ENCODE results near the gene FHOD3. TPM values are rescaled to one million over a fixed set of nuclear protein-coding genes. Genes with fewer than 3 reads are reported as not detected.

The FHOD3 gene
- total and polyA plus RNA-seq, 2 donors (not counting 1 experiment from before 2014, with no cell fraction given), result not detected

GRCh38 chr18:36576339-36576738 is 278.8 kb downstream of the FHOD3 start:
- Histone ChIP-seq H3K9ac (ENCODE audit: low read length) (no peak overlapping the region), H3K27ac (ENCODE audit: low read length in 2 of 2) (no peak overlapping the region), H3K4me3 (ENCODE audit: control extremely low read depth in 1 of 5, extremely low read depth in 1 of 5, insufficient read depth in 1 of 5, low read depth in 2 of 5, low read length in 4 of 5) (no peak overlapping the region), H2AFZ (ENCODE audit: insufficient read depth, low read depth, low read length, poor library complexity, severe bottlenecking) (no peak overlapping the region), H4K20me1 (ENCODE audit: control insufficient read depth, insufficient read depth, low read length, poor library complexity, severe bottlenecking) (no peaks in the 10 kb centered on the region), H3K4me1 (ENCODE audit: control insufficient read depth in 2 of 2, insufficient read depth in 2 of 2, low read length in 2 of 2) (peaks cover 0 to 3% of the 10 kb centered on the region in 2 donors), H3K79me2 (ENCODE audit: control insufficient read depth, insufficient read depth, low read length) (no peaks in the 10 kb centered on the region), H3K9me3 (ENCODE audit: control extremely low read depth in 1 of 3, control insufficient read depth in 2 of 3, insufficient read depth in 1 of 3, low read length in 2 of 3) (peaks cover 0 to 8% (median 0%) of the 10 kb centered on the region in 3 donors), H3K27me3 (replicated peaks in 1 of 4; ENCODE audit: control extremely low read depth in 1 of 4, control insufficient read depth in 3 of 4, insufficient read depth in 4 of 4, low read length in 3 of 4) (no peaks in the 10 kb centered on the region), H3K4me2 (replicated peaks; ENCODE audit: low read depth, low read length, poor library complexity, severe bottlenecking) (no peak overlapping the region), H3K36me3 (replicated peaks in 1 of 2; ENCODE audit: control extremely low read depth in 1 of 2, control insufficient read depth in 1 of 2, extremely low read depth in 1 of 2, insufficient read depth in 2 of 2, low read length in 1 of 2) (no peaks in the 10 kb centered on the region)
- intact Hi-C loops (cut with micrococcal nuclease), result no loop called here
- WGBS (ENCODE audit: insufficient coverage), result no CpG with 5 or more reads among the region's 2 CpGs
- no peaks in the 10 kb centered on the region for H3K4me1 Mint-ChIP-seq
- H3K9me3 Mint-ChIP-seq (ENCODE audit: insufficient read depth), result no peaks in the 10 kb centered on the region
- H3K4me3 Mint-ChIP-seq, result no peak overlapping the region
- TF ChIP-seq EZH2 (IDR thresholded peaks at IDR 0.05; ENCODE audit: borderline replicate concordance, insufficient read depth, low read depth, low read length, poor library complexity, severe bottlenecking) (no peak), CTCF (IDR thresholded peaks at IDR 0.05) (no peak)
- H3K27ac Mint-ChIP-seq, result no peak overlapping the region
- no peak for ATAC-seq (ENCODE audit: low read depth)
- ChIA-PET CTCF (no interaction called here), POLR2A (no interaction called here)
- H3K27me3 Mint-ChIP-seq, result peaks cover 19% of the 10 kb centered on the region
- DNase-seq, result no peak

GRCh38 chr18:36578871-36579710 is 281.6 kb downstream of the FHOD3 start:
- Histone ChIP-seq H3K4me3 (ENCODE audit: control extremely low read depth in 1 of 5, extremely low read depth in 1 of 5, insufficient read depth in 1 of 5, low read depth in 2 of 5, low read length in 4 of 5) (no peak overlapping the region), H3K9me3 (ENCODE audit: control extremely low read depth in 1 of 3, control insufficient read depth in 2 of 3, insufficient read depth in 1 of 3, low read length in 2 of 3) (peaks cover 0 to 8% (median 0%) of the 10 kb centered on the region in 3 donors), H3K79me2 (ENCODE audit: control insufficient read depth, insufficient read depth, low read length) (no peaks in the 10 kb centered on the region), H3K4me1 (ENCODE audit: control insufficient read depth in 2 of 2, insufficient read depth in 2 of 2, low read length in 2 of 2) (no peaks in the 10 kb centered on the region), H2AFZ (ENCODE audit: insufficient read depth, low read depth, low read length, poor library complexity, severe bottlenecking) (no peak overlapping the region), H3K27ac (ENCODE audit: low read length in 2 of 2) (no peak overlapping the region), H3K4me2 (replicated peaks; ENCODE audit: low read depth, low read length, poor library complexity, severe bottlenecking) (no peak overlapping the region), H3K27me3 (replicated peaks in 1 of 4; ENCODE audit: control extremely low read depth in 1 of 4, control insufficient read depth in 3 of 4, insufficient read depth in 4 of 4, low read length in 3 of 4) (no peaks in the 10 kb centered on the region), H3K36me3 (replicated peaks in 1 of 2; ENCODE audit: control extremely low read depth in 1 of 2, control insufficient read depth in 1 of 2, extremely low read depth in 1 of 2, insufficient read depth in 2 of 2, low read length in 1 of 2) (no peaks in the 10 kb centered on the region), H3K9ac (ENCODE audit: low read length) (no peak overlapping the region), H4K20me1 (ENCODE audit: control insufficient read depth, insufficient read depth, low read length, poor library complexity, severe bottlenecking) (no peaks in the 10 kb centered on the region)
- Mint-ChIP-seq H3K27me3 (peaks cover 19% of the 10 kb centered on the region), H3K9me3 (ENCODE audit: insufficient read depth) (no peaks in the 10 kb centered on the region), H3K4me3 (no peak overlapping the region), H3K4me1 (no peaks in the 10 kb centered on the region), H3K27ac (no peak overlapping the region)
- CTCF ChIA-PET, result no interaction called here
- POLR2A ChIA-PET, result no interaction called here
- no peak for DNase-seq
- WGBS (ENCODE audit: insufficient coverage), result 100% methylated on average over 1 of the region's 2 CpGs
- intact Hi-C loops (cut with micrococcal nuclease), result no loop called here
- no peak for TF ChIP-seq EZH2 (IDR thresholded peaks at IDR 0.05; ENCODE audit: borderline replicate concordance, insufficient read depth, low read depth, low read length, poor library complexity, severe bottlenecking)
- no peak for TF ChIP-seq CTCF (IDR thresholded peaks at IDR 0.05)
- ATAC-seq (ENCODE audit: low read depth), result no peak

All from B cell (primary cell).